ENCODE data around the gene GPR176. TPM values are rescaled to one million over a fixed set of nuclear protein-coding genes. Genes with fewer than 3 reads are reported as not detected.

Gene GPR176
- total RNA-seq, 2 experiments from 2014 or later = 0.57 TPM; not detected in 1

GRCh38 chr15:39968273-39969001, 48.4 kb upstream of the GPR176 start:
- peak; percentile 43 for DNase-seq (ENCODE audit: low spot score)
- BruUV-seq (replicated peaks) = no TSS peak
- Histone ChIP-seq H3K9me3 (ENCODE audit: low read length) (no peaks in the 10 kb centered on the region), H3K27ac (ENCODE audit: low read depth, low read length, poor library complexity, severe bottlenecking) (peak overlapping the region; percentile 46), H3K4me2 (ENCODE audit: low read length) (peak overlapping the region; percentile 16), H2AFZ (ENCODE audit: low read length) (no peak overlapping the region), H3K79me2 (ENCODE audit: insufficient read depth, low read depth, low read length) (no peaks in the 10 kb centered on the region), H3K36me3 (ENCODE audit: insufficient read depth, low read length) (no peaks in the 10 kb centered on the region), H3K4me3 (ENCODE audit: low read depth, low read length, poor library complexity, severe bottlenecking) (no peak overlapping the region), H3K9me2 (ENCODE audit: insufficient read depth, low read length) (no peaks in the 10 kb centered on the region), H3K4me1 (ENCODE audit: insufficient read depth, low read length, poor library complexity, severe bottlenecking) (peaks cover 16% of the 10 kb centered on the region), H4K20me1 (ENCODE audit: insufficient read depth, low read length) (no peaks in the 10 kb centered on the region)
- POLR2A ChIA-PET = interaction anchor here (0.6 to 1.6 kb wide), 4 partner anchors 13 to 133 kb away, joined by 3 read pairs; partner anchors contain the start of gene EIF2AK4
- TF ChIP-seq EZH2phosphoT487 (IDR thresholded peaks at IDR 0.05; ENCODE audit: borderline replicate concordance, low read depth, low read length) = no peak
- no peak for TF ChIP-seq CTCF (conservative IDR thresholded peaks at IDR 0.05; ENCODE audit: low read length)
- CTCF ChIA-PET (ENCODE audit: unreplicated experiment) = no interaction called here
- intact Hi-C loops (cut with micrococcal nuclease; ENCODE audit: unreplicated experiment) = no loop called here

GRCh38 chr15:39966521-39966920, 46.5 kb upstream of the GPR176 start:
- ChIA-PET CTCF (ENCODE audit: unreplicated experiment) (interaction anchor here (1.0 kb wide), 1 partner anchor 19 kb away, joined by 3 read pairs; no protein-coding TSS in a partner anchor), POLR2A (no interaction called here)
- no TSS peak for BruUV-seq (replicated peaks)
- no peak overlapping the region for H3K4me3 ChIP-seq (ENCODE audit: low read depth, low read length, poor library complexity, severe bottlenecking)
- H3K4me1 ChIP-seq (ENCODE audit: insufficient read depth, low read length, poor library complexity, severe bottlenecking) = peaks cover 16% of the 10 kb centered on the region
- H4K20me1 ChIP-seq (ENCODE audit: insufficient read depth, low read length) = no peaks in the 10 kb centered on the region
- no peak overlapping the region for H3K27ac ChIP-seq (ENCODE audit: low read depth, low read length, poor library complexity, severe bottlenecking)
- H3K36me3 ChIP-seq (ENCODE audit: insufficient read depth, low read length) = no peaks in the 10 kb centered on the region
- no peak overlapping the region for H3K4me2 ChIP-seq (ENCODE audit: low read length)
- H2AFZ ChIP-seq (ENCODE audit: low read length) = no peak overlapping the region
- DNase-seq (ENCODE audit: low spot score) = no peak
- intact Hi-C loops (cut with micrococcal nuclease; ENCODE audit: unreplicated experiment) = no loop called here
- H3K9me2 ChIP-seq (ENCODE audit: insufficient read depth, low read length) = no peaks in the 10 kb centered on the region
- TF ChIP-seq CTCF (conservative IDR thresholded peaks at IDR 0.05; ENCODE audit: low read length) (no peak), EZH2phosphoT487 (IDR thresholded peaks at IDR 0.05; ENCODE audit: borderline replicate concordance, low read depth, low read length) (no peak)
- no peaks in the 10 kb centered on the region for H3K9me3 ChIP-seq (ENCODE audit: low read length)
- no peaks in the 10 kb centered on the region for H3K79me2 ChIP-seq (ENCODE audit: insufficient read depth, low read depth, low read length)

- no peaks in the 10 kb centered on the region for H3K9me2 ChIP-seq (ENCODE audit: insufficient read depth, low read length)
- H3K4me2 ChIP-seq (ENCODE audit: low read length) = no peak overlapping the region
- no peak for DNase-seq (ENCODE audit: low spot score)
- H4K20me1 ChIP-seq (ENCODE audit: insufficient read depth, low read length) = no peaks in the 10 kb centered on the region
- no peak overlapping the region for H2AFZ ChIP-seq (ENCODE audit: low read length)
- H3K27ac ChIP-seq (ENCODE audit: low read depth, low read length, poor library complexity, severe bottlenecking) = no peak overlapping the region
- peaks cover 12% of the 10 kb centered on the region for H3K4me1 ChIP-seq (ENCODE audit: insufficient read depth, low read length, poor library complexity, severe bottlenecking)
- no peak for TF ChIP-seq EZH2phosphoT487 (IDR thresholded peaks at IDR 0.05; ENCODE audit: borderline replicate concordance, low read depth, low read length)
- no peak for TF ChIP-seq CTCF (conservative IDR thresholded peaks at IDR 0.05; ENCODE audit: low read length)
- no peaks in the 10 kb centered on the region for H3K79me2 ChIP-seq (ENCODE audit: insufficient read depth, low read depth, low read length)
- ChIA-PET CTCF (ENCODE audit: unreplicated experiment) (no interaction called here), POLR2A (interaction anchor here (1.1 kb wide), 1 partner anchor 16 kb away, joined by 3 read pairs; no protein-coding TSS in a partner anchor)
- H3K36me3 ChIP-seq (ENCODE audit: insufficient read depth, low read length) = no peaks in the 10 kb centered on the region
- intact Hi-C loops (cut with micrococcal nuclease; ENCODE audit: unreplicated experiment) = no loop called here
- no TSS peak for BruUV-seq (replicated peaks)
- no peaks in the 10 kb centered on the region for H3K9me3 ChIP-seq (ENCODE audit: low read length)
- H3K4me3 ChIP-seq (ENCODE audit: low read depth, low read length, poor library complexity, severe bottlenecking) = no peak overlapping the region
These were observed 43.7 kb upstream of the GPR176 start for GRCh38 chr15:39963786-39964185.

All from OCI-LY7 (cell line).